HEK293 (cell line): ENCODE measurements around the gene ANAPC2.
A peak's percentile ranks its signal among the peaks of the same experiment; 100 is the strongest.

Source experiments
- ATF2 ChIP-seq: fragments of 450-650 bp; formaldehyde crosslinking; IDR thresholded peaks from 2 replicates; pipeline ENCODE4 v1.5.1; 2016; ENCODE audit warnings: missing biosample characterization, missing genetic modification characterization, low read depth
- CTCF ChIP-seq: fragments of 450-650 bp; formaldehyde crosslinking; IDR thresholded peaks from 2 replicates; pipeline ENCODE4 v1.5.1; 2016; ENCODE audit warnings: missing biosample characterization, missing genetic modification characterization
- GLIS1 ChIP-seq: fragments of 450-650 bp; formaldehyde crosslinking; IDR thresholded peaks from 2 replicates; pipeline ENCODE4 v1.5.1; 2016; ENCODE audit warnings: missing biosample characterization, missing genetic modification characterization
- HOXA7 ChIP-seq: sonication (generic); formaldehyde crosslinking; IDR thresholded peaks from 2 replicates; pipeline ENCODE4 v1.8.1; 2022; ENCODE audit warnings: missing genetic modification reagents, borderline replicate concordance
- MYNN ChIP-seq: fragments of 450-650 bp; formaldehyde crosslinking; IDR thresholded peaks from 2 replicates; pipeline ENCODE4 v1.5.1; 2016; ENCODE audit warnings: missing biosample characterization, missing genetic modification characterization, borderline replicate concordance
- YY1 ChIP-seq: fragments of 450-650 bp; formaldehyde crosslinking; IDR thresholded peaks from 2 replicates; pipeline ENCODE4 v1.5.1; 2018; ENCODE audit warnings: missing biosample characterization, missing genetic modification characterization
- ZBTB11 ChIP-seq: fragments of 450-650 bp; formaldehyde crosslinking; conservative IDR thresholded peaks from 2 replicates; pipeline ENCODE4 v1.5.1; 2016; ENCODE audit warnings: low read depth, missing biosample characterization, missing genetic modification characterization
- ZEB2 ChIP-seq: fragments of 450-650 bp; formaldehyde crosslinking; IDR thresholded peaks from 2 replicates; pipeline ENCODE4 v1.5.1; 2016; ENCODE audit warnings: missing biosample characterization, missing genetic modification characterization
- ZNF10 ChIP-seq: fragments of 450-650 bp; formaldehyde crosslinking; IDR thresholded peaks from 2 replicates; pipeline ENCODE4 v1.5.1; 2017; ENCODE audit warnings: missing biosample characterization, missing genetic modification characterization
- ZNF510 ChIP-seq: fragments of 450-650 bp; formaldehyde crosslinking; IDR thresholded peaks from 2 replicates; pipeline ENCODE4 v1.5.1; 2018; ENCODE audit warnings: mild to moderate bottlenecking, missing genetic modification characterization, missing biosample characterization; ENCODE audit not compliant: insufficient replicate concordance
- ZNF521 ChIP-seq: fragments of 450-650 bp; formaldehyde crosslinking; IDR thresholded peaks from 2 replicates; pipeline ENCODE4 v1.5.1; 2017; ENCODE audit warnings: missing biosample characterization, mild to moderate bottlenecking, missing genetic modification characterization

- TF ChIP-seq ZBTB11 (tag by site-specific recombination) (no peak), CTCF (tag by site-specific recombination) (no peak), MYNN (no peak), GLIS1 (tag by site-specific recombination) (0 out of 2 replicates have a peak, but pooled peaks have one; percentile 30), ZEB2 (tag by site-specific recombination) (no peak), ZNF521 (no peak), HOXA7 (CRISPR knock-in tag) (no peak), ZNF510 (tag by site-specific recombination) (no peak), ZNF10 (no peak), ATF2 (tag by site-specific recombination) (no peak), YY1 (tag by site-specific recombination) (no peak)
Observed at GRCh38 chr9:137192859-137193258, 4.5 kb upstream of the ANAPC2 start.
